C4-2B (cell line): ENCODE data around the gene FMNL3.

ENCODE experiments used
- H3K27ac ChIP-seq: fragments of 450-650 bp; 2 replicates; pipeline ENCODE4 v1.5.1; 2017
- ZFX ChIP-seq: fragments of 450-650 bp; IDR thresholded peaks from 2 replicates; pipeline ENCODE4 v1.6.1; 2017
- TF ChIP-seq, protein P1 (sequence below): fragments of 450-650 bp; conservative IDR thresholded peaks from 2 replicates; pipeline ENCODE4 v1.5.1; 2017; ENCODE audit warnings: mild to moderate bottlenecking

Gene FMNL3, protein sequence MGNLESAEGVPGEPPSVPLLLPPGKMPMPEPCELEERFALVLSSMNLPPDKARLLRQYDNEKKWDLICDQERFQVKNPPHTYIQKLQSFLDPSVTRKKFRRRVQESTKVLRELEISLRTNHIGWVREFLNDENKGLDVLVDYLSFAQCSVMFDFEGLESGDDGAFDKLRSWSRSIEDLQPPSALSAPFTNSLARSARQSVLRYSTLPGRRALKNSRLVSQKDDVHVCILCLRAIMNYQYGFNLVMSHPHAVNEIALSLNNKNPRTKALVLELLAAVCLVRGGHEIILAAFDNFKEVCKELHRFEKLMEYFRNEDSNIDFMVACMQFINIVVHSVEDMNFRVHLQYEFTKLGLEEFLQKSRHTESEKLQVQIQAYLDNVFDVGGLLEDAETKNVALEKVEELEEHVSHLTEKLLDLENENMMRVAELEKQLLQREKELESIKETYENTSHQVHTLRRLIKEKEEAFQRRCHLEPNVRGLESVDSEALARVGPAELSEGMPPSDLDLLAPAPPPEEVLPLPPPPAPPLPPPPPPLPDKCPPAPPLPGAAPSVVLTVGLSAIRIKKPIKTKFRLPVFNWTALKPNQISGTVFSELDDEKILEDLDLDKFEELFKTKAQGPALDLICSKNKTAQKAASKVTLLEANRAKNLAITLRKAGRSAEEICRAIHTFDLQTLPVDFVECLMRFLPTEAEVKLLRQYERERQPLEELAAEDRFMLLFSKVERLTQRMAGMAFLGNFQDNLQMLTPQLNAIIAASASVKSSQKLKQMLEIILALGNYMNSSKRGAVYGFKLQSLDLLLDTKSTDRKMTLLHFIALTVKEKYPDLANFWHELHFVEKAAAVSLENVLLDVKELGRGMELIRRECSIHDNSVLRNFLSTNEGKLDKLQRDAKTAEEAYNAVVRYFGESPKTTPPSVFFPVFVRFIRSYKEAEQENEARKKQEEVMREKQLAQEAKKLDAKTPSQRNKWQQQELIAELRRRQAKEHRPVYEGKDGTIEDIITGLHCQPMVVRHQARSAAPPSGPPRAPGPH

DNA sequence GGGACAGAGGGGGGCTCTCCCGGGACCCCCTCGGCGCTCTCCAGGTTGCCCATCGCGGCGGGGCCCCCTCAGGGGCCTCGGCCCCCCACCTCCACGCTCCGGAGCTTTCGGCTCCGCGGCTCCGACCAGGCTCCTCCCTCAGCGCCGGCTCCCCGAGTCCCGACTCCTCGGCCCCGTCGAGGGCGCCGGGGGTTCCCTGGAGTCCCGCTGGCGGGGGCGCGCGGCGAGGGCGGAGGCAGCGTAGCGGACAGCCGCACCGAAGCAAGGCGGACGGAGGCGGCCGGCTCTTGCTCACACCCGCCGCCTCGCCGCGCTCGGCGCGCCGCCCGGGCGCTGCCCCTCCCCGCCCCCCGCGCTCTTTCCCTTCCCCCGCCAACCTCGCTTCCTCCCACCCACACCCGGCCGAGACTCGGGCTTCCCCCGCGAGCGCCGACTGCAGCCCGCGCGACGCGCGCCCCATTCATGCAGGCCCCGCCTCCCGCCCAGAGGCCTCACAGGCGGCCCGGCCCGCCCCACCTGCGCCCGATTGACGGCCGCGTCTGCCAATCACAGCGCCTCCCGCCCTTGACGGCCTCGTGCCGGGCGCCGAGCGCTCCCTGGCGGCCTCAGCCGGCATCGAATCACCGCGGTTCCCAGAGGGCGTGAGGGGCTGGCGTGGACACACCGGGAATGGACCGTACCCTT is at the start of gene FMNL3:
Gene FMNL3 (minus strand): TSS at position 278 of the 684 bp plus-strand sequence. CDS start 225 bp downstream, at position 53.
- TF ChIP-seq, protein P1, sequence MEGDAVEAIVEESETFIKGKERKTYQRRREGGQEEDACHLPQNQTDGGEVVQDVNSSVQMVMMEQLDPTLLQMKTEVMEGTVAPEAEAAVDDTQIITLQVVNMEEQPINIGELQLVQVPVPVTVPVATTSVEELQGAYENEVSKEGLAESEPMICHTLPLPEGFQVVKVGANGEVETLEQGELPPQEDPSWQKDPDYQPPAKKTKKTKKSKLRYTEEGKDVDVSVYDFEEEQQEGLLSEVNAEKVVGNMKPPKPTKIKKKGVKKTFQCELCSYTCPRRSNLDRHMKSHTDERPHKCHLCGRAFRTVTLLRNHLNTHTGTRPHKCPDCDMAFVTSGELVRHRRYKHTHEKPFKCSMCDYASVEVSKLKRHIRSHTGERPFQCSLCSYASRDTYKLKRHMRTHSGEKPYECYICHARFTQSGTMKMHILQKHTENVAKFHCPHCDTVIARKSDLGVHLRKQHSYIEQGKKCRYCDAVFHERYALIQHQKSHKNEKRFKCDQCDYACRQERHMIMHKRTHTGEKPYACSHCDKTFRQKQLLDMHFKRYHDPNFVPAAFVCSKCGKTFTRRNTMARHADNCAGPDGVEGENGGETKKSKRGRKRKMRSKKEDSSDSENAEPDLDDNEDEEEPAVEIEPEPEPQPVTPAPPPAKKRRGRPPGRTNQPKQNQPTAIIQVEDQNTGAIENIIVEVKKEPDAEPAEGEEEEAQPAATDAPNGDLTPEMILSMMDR: peak; percentile 99
- no peak for TF ChIP-seq ZFX
- H3K27ac ChIP-seq: peak within 1 kb of the TSS; percentile 68

DNA sequence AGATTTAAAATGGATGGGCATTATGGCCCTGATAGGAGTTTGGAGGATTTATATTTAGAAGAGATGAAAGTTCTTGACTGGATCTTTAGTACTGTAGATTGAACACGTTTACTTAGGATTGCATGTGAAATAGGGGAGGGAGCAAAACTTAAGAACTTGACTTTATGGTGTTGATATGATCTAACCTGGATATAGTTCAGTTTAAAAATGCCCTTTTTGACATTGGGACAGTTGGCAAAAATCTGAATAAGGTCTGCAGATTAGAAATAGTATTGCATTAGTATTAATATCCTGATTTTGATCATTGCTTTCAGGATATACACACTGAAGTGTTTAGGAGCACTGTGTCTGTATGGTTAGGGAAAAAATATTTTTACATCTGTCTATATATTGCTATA is 43.8 kb upstream of the FMNL3 start:
- no peak for TF ChIP-seq ZFX
- TF ChIP-seq, protein P1: no peak; the same call in 1 of the 2 replicates
- no peak overlapping the region for H3K27ac ChIP-seq

DNA sequence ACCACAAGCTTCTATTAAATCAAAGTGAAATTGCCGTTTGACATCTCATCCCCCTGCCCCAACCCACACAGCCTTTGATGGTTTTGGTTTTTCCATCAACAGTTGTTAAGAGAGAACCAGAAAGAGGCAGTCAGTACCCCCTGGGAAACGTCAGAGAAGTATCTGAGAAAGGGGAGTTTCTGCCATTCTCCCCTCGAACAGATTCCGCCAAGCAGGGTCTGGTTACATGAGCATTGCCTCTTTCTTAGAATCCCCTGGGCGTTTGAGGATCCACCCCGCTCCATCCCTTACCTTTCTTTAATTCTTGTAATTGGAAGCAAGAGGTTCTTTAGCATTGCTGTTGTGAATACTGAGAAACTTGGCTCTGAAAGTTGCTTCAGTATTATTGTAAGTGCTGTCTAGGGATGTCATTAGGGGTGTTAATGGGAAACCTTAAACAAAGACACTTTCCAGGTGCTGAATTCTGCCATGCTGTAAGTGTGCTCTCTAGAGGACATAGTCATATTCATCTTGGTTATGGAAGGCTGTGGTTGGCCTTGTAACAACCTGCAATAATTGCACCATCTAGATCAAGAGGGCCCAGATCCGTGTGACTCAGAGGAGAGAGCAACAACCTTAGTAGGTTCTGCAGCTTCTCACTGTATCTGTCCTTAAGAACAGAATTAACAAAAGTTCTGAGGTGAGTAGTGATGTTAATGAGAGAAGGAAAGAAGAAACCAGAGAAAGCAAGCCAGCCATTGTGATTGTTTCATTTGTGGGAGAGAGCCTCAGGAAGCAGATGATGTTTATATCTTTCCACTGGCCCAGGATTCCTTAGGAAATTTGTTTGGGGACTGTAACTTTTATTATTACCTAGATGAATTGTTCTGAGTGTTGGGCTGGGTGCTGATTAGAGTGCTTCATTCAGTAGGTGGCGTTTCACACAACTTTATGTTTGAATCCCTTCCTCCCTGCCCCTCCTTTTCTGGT is 43.1 kb upstream of the FMNL3 start:
- TF ChIP-seq ZFX: no peak
- TF ChIP-seq, protein P1: peak; percentile 17
- H3K27ac ChIP-seq: no peak overlapping the region

DNA sequence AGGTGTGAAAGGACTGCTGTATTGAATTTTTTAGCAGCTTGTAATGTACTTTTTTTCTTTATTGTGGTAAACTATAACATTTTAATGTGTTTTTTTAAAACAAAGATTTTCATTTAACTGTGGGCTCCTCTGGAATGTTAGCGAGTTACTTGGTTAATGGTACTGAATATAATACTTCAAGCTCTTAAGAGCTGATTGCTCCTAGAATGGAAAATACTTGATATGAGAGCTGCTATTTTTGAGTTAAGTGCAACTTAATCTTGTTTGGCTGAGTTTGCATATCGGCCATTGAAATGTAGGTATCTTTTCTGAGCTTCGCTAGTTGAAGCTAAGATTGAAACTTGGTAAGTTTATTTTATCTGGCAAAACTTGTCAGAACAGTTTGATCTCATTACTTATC is 41.6 kb upstream of the FMNL3 start:
- H3K27ac ChIP-seq: no peak overlapping the region
- TF ChIP-seq ZFX: no peak
- TF ChIP-seq, protein P1: no peak

DNA sequence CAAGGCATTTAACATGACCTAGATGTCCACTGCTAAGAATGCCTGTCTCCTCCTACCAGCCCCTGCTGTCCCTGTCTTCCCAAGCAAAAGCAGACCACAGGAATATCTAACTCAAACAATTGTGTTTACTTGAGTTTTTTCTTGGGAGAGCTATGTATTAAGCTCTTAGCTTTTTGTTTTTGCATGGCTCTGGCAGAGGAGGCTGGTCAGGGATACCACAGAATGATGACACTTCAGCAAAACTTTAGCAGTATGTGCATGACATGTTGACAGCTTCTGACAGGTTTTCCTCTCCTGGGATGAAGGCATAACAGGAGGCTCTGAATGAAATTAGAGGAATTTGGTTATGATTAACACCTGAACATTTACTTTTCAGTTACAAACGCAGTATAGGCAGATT is 41.1 kb upstream of the FMNL3 start:
- no peak overlapping the region for H3K27ac ChIP-seq
- TF ChIP-seq, protein P1: no peak
- TF ChIP-seq ZFX: no peak

DNA sequence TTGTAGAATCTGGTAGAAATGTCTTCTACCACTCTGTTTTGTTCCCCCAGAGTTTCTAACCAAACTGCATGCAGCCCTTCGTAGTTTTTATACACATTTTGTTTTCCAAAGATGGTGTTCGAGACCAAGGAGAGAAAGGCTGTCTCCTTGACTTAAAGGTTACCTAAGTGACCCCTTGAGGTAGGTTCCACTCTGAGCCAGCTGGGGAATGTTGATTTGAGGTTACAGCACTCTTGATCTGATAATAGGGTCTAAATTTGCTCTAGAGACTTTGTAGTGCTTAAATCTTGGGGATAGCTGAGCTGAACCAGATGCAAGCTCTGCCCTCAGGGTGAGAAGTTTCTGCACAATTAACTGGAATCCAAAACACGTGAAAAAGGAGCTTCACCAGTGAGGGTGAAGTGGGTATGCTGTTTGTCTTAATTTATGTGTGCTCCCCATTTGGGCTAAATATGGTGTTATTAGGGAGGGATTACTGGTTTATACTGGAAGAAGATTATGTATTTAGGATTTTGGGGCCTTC is 37.2 kb upstream of the FMNL3 start:
- TF ChIP-seq, protein P1: no peak
- TF ChIP-seq ZFX: no peak
- H3K27ac ChIP-seq: no peak overlapping the region
